HG02763 (cell line): Measurements from ENCODE around the gene ADAM12.
"Not testable (repeated sequence)": the region's sequence is repeated elsewhere in the genome, so short reads cannot be mapped to it uniquely, and the experiment has no call there.

Experiments used
- ATAC-seq: cut with Tn5 transposase; IDR thresholded peaks from one replicate; pipeline ENCODE4 v1.9.1; 2021; ENCODE audit warnings: mild to moderate bottlenecking, moderate library complexity; ENCODE audit not compliant: unreplicated experiment

ADAM12 gene

DNA sequence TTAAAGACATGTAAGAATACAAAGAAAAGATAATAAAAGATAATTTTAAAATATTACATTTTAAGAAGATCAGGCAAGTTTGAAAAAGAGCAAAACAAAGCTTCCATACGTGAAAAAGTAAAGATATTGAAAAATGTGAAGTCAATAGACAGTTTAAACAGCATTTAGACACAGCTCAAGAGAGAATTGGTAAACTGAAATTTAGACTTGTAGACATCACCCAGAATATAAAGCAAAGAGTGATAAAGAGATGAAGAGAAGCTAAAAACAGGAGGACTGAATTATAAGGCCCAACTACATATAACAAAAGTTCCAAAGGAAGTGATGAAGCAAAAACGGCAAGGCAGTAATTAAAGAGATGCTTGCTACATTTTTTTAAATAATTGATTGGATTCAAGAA, 13.8 kb downstream of the ADAM12 start:
- ATAC-seq, result no peak

DNA sequence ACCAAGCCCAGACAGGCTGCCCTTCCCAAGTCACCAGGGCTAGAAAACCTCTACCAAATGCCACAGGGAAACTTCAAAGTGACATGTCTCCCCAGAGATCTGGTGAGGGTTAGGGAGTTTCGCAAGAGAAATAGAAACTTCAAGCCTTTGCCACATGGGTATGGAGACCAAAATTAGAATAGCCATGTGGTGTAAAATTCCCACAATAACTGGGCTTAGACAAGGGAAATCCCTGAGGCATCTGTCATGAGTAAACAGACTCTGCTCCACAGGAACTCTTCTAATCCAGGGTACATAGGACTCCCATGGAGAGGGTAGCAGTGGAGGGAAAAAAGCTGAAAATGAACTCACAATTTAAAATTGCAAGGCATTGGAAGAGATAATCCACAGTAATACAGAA, 14.3 kb downstream of the ADAM12 start:
- ATAC-seq, result no peak

DNA sequence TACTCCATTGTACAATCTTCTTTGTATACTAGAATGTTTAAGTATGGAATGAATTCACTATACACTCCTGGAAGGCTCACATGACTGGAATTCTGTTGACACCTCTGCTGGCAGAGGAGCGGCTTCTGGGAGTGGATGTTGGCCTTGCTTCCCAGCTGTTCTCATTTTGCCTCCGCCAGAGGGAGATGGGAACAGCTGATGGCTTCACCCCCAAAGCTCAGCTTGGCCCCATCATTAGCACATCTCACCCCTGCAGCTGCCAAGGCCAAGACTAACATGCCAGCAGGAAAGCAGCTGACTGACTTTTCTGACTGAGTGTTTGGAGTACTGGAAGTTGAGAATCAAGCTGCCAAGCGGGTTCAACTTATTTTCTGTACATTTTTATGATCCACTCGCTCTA, 15.1 kb downstream of the ADAM12 start:
- no peak for ATAC-seq

DNA sequence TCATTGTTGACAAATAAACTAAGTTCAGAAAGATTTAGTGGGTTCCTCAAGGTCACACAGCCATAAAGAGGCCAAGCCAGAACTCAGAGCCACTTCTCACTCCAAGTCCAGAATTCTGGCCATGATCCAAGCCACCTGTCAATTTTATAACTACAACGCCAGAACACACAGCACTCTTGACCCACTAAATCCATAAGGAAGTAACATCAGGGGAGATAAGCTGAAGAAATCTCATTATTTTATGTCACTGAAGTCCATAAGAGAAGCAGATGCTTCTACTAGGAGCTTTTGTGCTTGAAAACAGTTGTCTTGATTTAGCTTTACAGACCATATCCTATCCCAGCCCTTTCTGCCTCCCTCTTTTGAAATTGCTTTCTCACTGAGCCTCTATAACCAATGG, 15.9 kb downstream of the ADAM12 start:
- no peak for ATAC-seq

DNA sequence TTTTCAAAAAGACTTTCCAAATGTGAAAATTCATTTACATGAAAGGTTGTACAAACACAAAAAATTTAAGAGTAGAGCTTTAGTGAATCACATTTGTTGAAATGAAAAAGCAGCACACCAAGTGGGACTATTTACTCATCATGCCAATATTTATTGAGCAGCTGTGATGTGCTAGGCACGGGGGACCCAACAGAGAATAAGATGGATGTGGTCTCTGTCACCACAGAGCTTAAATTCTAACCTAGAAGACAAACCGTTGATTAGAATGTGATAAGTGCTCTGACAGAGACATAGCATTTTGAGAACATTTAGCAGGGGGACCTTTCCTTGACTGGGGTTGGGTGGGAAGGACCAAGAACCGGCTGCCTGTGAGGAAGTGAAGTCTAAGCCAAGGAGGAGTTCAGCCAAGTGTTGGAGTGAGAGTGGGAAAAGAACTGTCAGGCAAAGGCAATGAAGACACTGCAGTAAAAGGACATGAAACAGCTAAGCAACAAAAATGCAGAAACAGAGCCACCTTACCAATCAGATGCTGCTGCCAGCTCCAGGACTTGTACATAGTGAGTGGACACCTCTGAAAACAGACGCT, 19.1 kb downstream of the ADAM12 start:
- no peak for ATAC-seq

DNA sequence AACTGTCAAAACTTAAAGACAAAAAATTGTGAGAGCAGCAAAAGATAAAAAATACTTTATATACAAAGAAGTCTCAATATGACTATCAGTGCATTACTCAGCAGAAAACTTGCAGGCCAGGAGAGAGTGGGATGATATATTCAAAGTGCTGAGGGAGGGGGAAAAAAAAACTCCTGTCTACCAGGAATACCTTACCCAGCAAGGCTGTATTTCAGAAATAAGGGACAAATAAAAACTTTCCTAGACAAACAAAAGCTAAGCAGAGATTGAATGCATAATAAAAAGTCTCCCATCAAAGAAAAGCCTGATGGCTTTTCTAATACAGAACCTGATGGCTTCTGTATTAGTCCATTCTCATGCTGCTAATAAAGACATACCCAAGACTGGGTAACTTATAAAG, 31.1 kb downstream of the ADAM12 start:
- ATAC-seq, result no peak

DNA sequence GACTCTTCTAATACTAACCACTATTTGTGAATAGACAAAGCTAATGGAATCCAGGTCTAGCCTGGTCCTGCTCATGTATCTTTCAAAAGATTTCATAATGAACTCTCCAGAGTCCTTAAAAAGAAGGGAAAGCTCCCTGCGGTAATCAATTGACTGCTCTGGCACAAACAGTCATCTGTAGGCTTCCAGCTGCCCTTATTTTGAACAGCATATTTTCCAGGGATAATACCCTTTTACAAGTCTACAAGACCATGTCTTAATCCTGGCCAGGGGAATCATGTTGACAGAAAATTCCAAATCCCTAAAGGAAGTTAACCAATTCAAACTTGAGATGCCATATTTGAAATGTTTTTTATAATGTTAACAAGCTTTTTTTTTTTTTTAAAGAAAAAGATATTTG, 34.6 kb downstream of the ADAM12 start:
- no peak for ATAC-seq

DNA sequence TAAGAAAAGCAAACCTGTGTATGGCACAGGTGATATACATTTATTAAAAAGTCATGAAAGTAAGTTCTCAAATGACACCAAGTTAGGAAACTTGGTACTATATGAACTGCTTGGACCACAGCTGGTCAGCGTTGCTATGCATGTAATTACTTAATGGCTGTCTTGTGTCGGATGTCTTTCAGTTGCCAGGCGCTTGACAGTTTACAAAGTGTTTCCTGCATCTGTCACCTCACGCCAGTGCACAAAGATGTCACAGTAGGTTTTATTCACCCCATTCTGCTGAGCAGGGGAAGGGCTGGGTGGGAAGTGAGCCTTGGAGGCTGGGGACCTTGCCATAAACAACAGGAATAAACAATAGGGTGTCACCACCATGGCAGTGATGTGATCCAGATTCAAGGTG, 35.8 kb downstream of the ADAM12 start:
- no peak for ATAC-seq

DNA sequence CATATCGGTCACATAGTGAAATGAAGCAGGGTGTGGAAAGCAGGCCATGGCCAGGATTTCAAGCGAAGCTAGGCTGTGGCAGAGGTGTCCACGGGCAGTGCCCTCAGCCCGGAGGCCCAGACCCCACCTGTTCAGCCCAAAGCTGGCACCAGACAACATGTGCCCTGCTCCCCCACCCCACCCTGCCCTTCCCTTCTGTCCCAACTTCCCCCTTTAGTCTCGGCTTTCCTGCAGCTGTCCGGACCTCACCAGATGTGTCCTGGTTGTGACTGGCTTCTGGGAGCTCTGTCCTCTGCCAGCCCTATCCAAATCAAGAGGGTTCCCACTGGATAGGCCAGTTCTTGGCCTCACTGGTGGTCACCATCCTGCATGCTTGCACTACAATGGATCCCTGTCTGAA, 37.3 kb downstream of the ADAM12 start:
- ATAC-seq, result no peak

DNA sequence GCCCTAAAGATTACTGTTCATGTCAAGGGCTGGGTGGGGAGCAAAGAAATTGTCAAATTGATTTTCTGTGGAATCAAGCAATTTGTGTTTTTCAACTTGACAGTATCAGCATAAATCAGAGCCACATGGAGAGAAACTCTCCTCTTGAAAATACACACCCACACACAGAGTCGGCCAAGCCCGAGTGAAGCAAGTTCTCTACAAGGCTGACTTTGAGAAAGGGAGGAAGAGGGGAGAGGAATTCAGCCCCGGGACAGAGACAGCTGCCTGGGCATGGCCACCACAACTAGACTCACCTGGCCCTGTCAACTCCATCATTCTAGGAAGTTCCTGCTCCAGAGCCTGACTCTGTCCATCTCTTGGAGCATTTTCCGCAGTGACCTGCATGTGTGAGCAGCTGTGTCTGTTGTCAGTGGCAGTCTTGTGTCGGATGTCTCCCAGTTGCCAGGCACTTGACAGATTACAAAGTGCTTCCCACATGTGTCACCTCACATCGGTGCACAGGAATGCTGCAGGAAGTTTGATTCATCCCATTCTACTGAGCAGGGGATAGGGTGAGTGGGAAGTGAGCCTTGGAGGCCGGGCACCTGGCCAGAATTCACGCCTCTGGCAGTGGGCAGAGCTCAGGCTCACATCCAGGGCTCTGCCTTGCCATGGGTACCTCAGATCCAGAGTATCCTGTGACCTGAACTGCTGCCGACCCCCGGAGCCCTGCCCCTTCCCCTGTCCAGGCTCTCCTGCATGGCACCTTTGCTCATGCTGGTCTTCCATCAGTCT, 37.9 kb downstream of the ADAM12 start:
- ATAC-seq, result no peak

DNA sequence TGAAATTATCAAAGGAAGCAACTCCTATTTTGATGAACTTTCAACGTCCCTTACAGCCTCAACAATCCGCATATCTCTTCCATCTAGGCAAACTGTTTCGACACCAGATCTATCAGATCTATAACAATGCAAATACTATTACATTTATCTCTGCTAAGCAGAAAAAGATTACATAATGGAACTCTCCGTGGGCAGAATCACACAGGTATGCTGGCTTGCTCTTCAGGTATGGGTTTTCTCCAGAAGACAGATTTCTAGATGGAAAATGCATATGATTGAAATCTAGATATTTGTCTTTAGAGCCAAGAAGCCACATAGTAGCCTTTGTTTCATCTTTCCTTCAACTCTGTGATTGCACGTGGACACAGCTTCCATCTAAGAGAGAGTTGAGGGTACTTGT, 38.6 kb downstream of the ADAM12 start:
- ATAC-seq, result no peak

DNA sequence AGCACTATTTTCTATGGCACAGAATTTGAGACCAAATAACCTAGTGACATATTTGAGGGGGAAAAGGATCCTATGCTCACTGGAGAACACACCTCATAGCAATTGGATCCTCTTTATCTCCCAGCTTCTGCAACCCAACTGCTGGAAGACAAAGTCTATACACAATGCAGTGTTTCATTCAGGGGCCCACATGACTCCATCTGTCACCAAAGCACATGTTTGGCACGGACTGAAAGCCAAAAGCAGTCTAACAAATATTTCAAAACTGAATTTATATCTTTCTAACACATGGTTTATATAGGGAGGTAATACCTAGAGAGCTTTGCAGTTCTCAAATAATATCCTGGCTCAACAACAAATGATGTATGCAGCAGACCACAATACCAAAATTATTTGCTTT, 39.2 kb downstream of the ADAM12 start:
- ATAC-seq, result no peak

DNA sequence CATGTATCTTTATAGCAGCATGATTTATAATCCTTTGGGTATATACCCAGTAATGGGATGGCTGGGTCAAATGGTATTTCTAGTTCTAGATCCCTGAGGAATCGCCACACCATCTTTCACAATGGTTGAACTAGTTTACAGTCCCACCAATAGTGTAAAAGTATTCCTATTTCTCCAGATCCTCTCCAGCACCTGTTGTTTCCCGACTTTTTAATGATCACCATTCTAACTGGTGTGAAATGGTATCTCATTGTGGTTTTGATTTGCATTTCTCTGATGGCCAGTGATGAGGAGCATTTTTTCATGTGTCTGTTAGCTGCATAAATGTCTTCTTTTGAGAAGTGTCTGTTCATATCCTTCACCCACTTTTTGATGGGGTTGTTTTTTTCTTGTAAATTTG, 44.8 kb downstream of the ADAM12 start:
- not testable (repeated sequence) for ATAC-seq

DNA sequence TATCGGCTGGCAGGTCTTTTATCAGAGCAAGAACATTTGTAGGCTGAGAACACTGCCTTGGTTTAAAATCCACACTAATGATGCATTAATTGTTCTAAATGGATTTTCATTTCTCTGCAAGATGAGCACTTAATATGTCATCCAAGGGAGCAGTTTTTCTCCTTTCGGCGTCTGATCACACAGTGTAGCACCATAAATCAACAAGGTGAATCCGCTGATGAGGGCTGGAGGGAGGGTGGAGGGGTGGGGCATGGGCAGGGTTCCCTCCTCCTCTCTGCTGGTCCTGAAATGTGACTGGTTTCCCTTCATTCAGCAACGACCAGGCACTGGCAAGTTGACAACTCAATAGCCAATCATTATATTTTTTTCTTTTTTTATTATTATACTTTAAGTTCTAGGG, 45.6 kb downstream of the ADAM12 start:
- no peak for ATAC-seq

DNA sequence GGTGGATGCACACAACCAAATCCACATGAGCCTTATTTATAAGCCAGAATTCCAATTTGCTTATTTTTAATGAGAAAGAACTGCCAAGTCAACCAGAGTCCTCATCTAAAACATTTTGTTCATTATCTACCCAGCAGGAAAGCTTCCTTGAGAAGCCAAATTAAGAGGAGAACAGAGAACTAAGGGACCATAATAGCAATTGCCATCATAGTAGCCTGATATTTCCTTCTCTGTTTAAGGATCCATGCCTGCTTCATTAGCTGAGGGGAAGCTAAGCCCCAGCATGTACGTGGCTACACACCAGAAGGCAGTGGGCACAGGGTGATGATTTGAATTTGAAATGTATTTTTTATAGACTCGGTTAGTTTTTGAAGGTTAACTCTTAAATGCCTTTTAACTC, 46.8 kb downstream of the ADAM12 start:
- no peak for ATAC-seq

DNA sequence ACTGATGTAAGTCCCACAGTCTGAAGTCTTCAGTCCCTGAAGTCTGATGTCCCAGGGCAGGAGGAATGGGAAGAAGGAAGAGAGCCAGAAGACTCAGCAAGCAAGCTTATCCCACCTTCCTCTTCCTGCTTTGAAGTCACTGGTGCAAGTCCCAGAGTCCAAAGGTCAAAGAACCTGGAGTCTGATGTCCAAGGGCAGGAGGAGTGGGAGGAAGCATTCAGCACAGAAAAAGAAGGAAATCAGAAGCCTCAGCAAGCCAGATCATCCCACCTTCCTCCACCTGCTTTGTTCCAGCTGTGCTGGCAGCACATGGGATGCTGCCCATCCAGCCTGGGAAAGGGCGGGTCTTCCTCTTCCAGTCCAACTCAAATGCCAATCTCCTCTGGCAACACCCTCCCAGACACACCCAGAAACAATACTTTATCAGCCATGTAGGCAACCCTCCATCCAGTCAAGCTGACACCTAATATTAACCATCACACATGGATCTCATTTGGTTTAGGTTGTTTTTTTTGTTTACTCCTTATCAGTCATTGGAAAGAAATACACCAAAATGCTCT, 50.9 kb downstream of the ADAM12 start:
- ATAC-seq, result no peak

DNA sequence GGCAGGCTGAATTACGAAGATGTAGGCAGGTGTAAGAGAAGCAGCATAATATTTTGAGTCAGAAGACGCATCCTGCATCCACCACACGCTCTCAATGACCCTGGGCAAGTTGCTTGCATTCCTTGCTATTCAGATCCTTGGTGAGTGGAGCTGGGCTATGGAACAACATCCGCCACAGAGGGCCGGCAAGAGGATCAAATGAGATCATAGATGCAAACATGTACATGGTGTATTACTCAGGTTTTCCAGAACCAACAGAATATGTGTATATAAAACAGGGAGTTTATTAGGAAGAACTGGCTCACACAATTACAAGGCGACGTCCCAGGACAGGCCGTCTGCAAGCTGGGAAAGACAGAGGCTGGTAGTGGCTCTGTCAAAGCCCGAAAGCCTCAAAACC, 51.5 kb downstream of the ADAM12 start:
- ATAC-seq, result no peak

DNA sequence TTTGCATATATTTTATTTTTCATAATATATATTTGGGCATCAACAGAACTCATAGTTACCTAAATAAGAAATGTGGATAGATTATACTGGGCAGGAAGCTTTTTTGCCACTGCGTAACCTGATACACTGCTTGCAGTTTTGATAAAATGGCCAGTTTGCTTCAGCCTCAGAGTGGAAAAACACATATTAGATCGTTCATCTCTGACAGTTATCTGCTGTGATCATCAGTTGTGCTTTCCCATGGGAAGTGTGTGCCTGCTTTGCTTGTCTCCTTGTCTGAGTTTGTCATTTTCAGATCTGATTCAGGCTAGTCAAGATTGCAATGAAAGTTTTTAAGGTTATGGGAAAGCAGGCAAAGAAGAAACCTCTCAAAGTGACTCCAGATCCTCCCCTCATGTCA, 54.0 kb downstream of the ADAM12 start:
- ATAC-seq, result no peak

DNA sequence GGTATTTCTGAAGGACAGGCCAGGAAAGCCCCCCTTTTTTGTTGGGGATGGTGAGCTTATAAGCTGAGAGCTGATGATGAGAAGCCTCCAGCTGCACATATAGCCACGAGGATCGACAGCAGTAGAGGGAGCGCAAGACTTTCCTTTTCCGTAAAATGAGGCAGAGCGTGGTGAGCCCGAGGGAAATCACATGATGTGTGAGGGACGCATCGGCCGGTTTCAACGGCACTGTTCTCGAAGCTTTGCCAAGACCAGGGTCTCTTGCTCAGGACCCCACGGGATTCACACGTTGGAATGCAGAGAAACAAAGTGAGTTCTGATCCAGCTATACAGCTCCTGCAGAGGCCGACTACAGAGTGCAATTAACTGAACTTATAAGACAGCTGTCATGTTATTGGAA, 55.7 kb downstream of the ADAM12 start:
- no peak for ATAC-seq

DNA sequence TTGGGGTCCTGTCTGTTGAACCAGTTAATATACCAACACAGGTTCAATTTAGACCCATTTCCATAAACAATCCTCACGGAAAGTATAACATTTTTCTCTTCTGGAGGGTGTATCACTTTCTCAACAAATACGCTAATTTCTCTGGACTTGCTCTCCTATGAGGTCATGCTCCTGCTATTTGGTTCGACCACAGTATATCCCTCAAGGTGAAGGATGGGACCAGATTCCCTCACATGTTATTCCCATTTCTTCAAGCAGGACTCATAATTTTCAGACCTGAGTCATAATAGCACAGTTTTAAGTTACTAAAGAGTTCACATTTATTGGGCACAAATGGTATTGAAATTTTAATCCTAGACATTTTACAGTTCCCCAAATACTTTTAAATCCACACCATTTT, 57.2 kb downstream of the ADAM12 start:
- no peak for ATAC-seq

DNA sequence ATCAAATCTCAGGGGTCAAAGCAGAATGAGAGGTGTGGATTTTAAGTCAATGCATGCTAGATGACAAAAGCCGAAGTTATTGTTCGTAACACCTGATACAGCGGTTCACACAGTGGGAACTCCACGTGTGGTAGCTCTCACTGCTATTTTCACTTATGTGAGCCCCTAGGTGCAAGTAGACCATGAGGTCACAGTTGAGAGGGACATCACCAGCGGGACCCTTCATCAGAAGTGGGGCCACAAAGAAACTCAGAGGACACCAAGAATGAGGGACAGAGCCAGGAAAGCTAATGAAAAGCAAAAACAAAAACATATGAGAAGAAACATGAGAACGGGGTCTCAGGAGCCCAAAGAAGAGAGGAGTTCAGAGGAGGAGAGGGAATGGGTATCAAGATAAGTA, 63.5 kb downstream of the ADAM12 start:
- ATAC-seq, result no peak

DNA sequence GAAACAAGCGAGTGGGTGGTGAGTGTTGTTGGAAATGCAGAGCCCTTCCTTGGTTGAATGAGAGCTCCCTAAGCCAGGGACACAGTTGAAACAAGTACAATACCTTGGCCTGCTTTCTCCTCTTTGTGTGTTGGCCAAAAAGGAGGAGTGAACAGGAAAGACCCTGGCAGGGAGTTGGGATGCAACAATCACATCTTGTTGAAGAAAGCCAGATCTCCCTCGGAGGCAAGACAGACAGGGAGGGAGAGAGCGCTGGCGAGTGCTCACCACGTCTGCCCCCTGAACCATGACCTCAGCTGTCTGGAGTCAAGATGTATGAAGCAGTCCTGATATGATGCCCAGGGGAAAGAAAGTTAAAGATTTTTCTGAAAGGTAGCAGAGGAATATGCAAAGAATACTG, 66.8 kb downstream of the ADAM12 start:
- no peak for ATAC-seq

DNA sequence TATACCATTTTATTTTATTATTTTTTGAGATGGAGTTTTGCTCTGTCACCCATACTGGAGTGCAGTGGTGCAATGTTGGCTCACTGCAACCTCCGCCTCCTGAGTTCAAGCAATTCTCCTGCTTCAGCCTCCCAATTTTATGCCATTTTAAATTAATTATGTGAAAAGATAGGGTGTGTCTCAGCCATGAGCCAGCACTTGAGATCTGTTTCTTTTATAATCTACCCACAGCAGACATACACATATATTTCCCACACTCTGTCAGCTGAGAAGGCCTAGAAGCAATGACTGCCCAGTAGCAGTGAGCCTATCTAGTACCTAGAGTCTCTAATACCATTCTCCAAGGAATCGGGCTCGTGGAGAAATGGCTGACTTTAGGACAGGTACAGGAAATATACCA, 70.5 kb downstream of the ADAM12 start:
- ATAC-seq, result no peak
